ENCODE results near the gene BCR. TPM values are rescaled to one million over a fixed set of nuclear protein-coding genes. Genes with fewer than 3 reads are reported as not detected.

BCR gene
- total and polyA plus RNA-seq, 2 of the 13 experiments (the other 11 are each of a cell fraction or from before 2014, with no cell fraction given): 19.9 to 33.6 TPM

DNA sequence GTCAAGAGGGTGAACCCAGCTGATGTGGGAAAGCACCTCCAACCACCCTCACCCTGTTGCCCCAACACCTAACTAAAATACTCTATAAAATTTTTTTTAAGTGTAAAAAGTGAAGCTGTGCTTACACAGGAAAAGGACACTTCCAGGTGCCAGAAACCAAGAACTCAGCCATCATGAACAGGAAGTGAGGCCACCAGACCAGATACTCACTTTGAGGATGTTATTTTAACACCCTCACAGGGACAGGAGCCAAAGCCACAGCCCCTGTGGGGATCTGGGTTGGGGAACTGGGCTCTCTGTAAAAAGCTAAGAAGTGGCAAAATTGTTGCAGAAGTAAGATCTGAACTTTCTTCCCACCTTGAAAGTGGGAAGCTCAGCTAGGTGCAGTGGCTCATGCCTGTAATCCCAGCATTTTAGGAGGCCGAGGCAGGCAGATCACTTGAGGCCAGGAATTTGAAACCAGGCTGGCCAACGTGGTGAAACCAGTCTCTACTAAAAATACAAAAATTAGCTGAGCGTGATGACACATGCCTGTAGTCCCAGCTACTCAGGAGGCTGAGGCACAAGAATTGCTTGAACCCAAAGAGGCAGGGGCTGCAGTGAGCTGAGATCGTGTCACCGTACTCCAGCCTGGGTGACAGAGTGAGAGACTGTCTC, 42.3 kb upstream of the BCR start:
- no peaks in the 10 kb centered on the region for H3K9me3 ChIP-seq (ENCODE audit: low read length)
- peaks cover 29% of the 10 kb centered on the region for H3K4me1 ChIP-seq (ENCODE audit: insufficient read depth, low read length)
- intact Hi-C loops (cut with micrococcal nuclease; ENCODE audit: unreplicated experiment) (no loop called here), in situ Hi-C loops (cut with HindIII; ENCODE audit: extremely low pct_ligation_motif_present, low pct_unique_long_range_greater_than_20kb) (no loop called here)
- H3K79me2 ChIP-seq (ENCODE audit: insufficient read depth, low read length): no peaks in the 10 kb centered on the region
- FAIRE-seq: no peak
- WGBS (ENCODE audit: low lambda C conversion rate): 82% methylated on average over 5 of the region's 5 CpGs
- ATAC-seq: no peak
- POLR2A ChIA-PET: no interaction called here
- H3K4me2 ChIP-seq (ENCODE audit: low read depth, low read length): no peak overlapping the region
- H2AFZ ChIP-seq (ENCODE audit: low read length): no peak overlapping the region
- H3K27ac ChIP-seq (ENCODE audit: extremely low read length, insufficient read depth, low read length): no peak overlapping the region
- no peak overlapping the region for H3K9ac ChIP-seq (ENCODE audit: insufficient read depth, low read depth, low read length)
- H3K27me3 ChIP-seq (ENCODE audit: control insufficient read depth in 1 of 2, insufficient read depth in 2 of 2, low read length in 2 of 2): no peaks in the 10 kb centered on the region; a peak in 1 of 5 replicates
- no peak overlapping the region for H3K4me3 ChIP-seq (replicated peaks in 1 of 3; ENCODE audit: insufficient read depth in 1 of 3, low read depth in 2 of 3, low read length in 3 of 3)
- TF ChIP-seq, protein P1, sequence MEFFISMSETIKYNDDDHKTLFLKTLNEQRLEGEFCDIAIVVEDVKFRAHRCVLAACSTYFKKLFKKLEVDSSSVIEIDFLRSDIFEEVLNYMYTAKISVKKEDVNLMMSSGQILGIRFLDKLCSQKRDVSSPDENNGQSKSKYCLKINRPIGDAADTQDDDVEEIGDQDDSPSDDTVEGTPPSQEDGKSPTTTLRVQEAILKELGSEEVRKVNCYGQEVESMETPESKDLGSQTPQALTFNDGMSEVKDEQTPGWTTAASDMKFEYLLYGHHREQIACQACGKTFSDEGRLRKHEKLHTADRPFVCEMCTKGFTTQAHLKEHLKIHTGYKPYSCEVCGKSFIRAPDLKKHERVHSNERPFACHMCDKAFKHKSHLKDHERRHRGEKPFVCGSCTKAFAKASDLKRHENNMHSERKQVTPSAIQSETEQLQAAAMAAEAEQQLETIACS (CRISPR knock-in tag; IDR thresholded peaks at IDR 0.05): no peak
- TF ChIP-seq RFX3 (CRISPR knock-in tag; IDR thresholded peaks at IDR 0.05) (no peak), ZNF605 (CRISPR knock-in tag; IDR thresholded peaks at IDR 0.05) (no peak), RFXAP (CRISPR knock-in tag; IDR thresholded peaks at IDR 0.05; ENCODE audit: borderline replicate concordance) (no peak), FOSL1 (CRISPR knock-in tag; IDR thresholded peaks at IDR 0.05; ENCODE audit: borderline replicate concordance) (no peak), ZBTB21 (CRISPR knock-in tag; IDR thresholded peaks at IDR 0.05) (no peak), ZBTB20 (CRISPR knock-in tag; IDR thresholded peaks at IDR 0.05; ENCODE audit: borderline replicate concordance, low read depth) (no peak), ZNF441 (CRISPR knock-in tag; IDR thresholded peaks at IDR 0.05; ENCODE audit: borderline replicate concordance) (no peak), ZNF577 (CRISPR knock-in tag; IDR thresholded peaks at IDR 0.05; ENCODE audit: borderline replicate concordance, low read depth) (no peak), ZNF709 (CRISPR knock-in tag; IDR thresholded peaks at IDR 0.05) (no peak), ZNF292 (CRISPR knock-in tag; IDR thresholded peaks at IDR 0.05; ENCODE audit: borderline replicate concordance, low read depth) (no peak), SIN3A (IDR thresholded peaks at IDR 0.05; ENCODE audit: borderline replicate concordance, low read depth, low read length) (no peak), TP53 (CRISPR knock-in tag; conservative IDR thresholded peaks at IDR 0.05) (no peak), CREB1 (IDR thresholded peaks at IDR 0.05) (no peak), CREB1 (CRISPR knock-in tag; IDR thresholded peaks at IDR 0.05) (no peak), ZBTB7A (CRISPR knock-in tag; IDR thresholded peaks at IDR 0.05) (no peak), MZF1 (CRISPR knock-in tag; IDR thresholded peaks at IDR 0.05; ENCODE audit: borderline replicate concordance) (no peak)
- TF ChIP-seq, protein P2, sequence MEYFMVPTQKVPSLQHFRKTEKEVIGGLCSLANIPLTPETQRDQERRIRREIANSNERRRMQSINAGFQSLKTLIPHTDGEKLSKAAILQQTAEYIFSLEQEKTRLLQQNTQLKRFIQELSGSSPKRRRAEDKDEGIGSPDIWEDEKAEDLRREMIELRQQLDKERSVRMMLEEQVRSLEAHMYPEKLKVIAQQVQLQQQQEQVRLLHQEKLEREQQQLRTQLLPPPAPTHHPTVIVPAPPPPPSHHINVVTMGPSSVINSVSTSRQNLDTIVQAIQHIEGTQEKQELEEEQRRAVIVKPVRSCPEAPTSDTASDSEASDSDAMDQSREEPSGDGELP (IDR thresholded peaks at IDR 0.05; ENCODE audit: borderline replicate concordance, low read depth): no peak
- TF ChIP-seq, protein P3, sequence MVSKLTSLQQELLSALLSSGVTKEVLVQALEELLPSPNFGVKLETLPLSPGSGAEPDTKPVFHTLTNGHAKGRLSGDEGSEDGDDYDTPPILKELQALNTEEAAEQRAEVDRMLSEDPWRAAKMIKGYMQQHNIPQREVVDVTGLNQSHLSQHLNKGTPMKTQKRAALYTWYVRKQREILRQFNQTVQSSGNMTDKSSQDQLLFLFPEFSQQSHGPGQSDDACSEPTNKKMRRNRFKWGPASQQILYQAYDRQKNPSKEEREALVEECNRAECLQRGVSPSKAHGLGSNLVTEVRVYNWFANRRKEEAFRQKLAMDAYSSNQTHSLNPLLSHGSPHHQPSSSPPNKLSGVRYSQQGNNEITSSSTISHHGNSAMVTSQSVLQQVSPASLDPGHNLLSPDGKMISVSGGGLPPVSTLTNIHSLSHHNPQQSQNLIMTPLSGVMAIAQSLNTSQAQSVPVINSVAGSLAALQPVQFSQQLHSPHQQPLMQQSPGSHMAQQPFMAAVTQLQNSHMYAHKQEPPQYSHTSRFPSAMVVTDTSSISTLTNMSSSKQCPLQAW (CRISPR knock-in tag; IDR thresholded peaks at IDR 0.05): no peak
- DNase-seq (ENCODE audit: low spot score): no peak
- CTCF ChIA-PET (ENCODE audit: low intra/inter-chr PET ratio, low total read pairs): no interaction called here
- BruUV-seq (replicated peaks): no TSS peak
- no peaks in the 10 kb centered on the region for H4K20me1 ChIP-seq (ENCODE audit: insufficient read depth, low read length)
- H3K36me3 ChIP-seq (replicated peaks in 1 of 2; ENCODE audit: control insufficient read depth in 1 of 2, insufficient read depth in 2 of 2, low read length in 2 of 2): no peaks in the 10 kb centered on the region
